Astrocyte of the spinal cord (primary cell): ENCODE measurements around the gene CCDC8.

ENCODE experiments used
- DNase-seq: peaks from one replicate; pipeline ENCODE4 v3.0.0; 2011; ENCODE audit warnings: low read depth, low spot score
- H3K4me3 ChIP-seq: 2 replicates; pipeline ENCODE4 v1.5.1; 2011; ENCODE audit warnings: low read depth, mild to moderate bottlenecking, low read length, moderate library complexity
- in situ Hi-C: cut with HindIII; loops from 2 replicates; pipeline ENCODE4 v1.10.0; 2017; ENCODE audit warnings: low sequenced_read_pairs
- TF ChIP-seq, protein P1 (sequence below): IDR thresholded peaks from 2 replicates; pipeline ENCODE4 v1.5.1; 2012; ENCODE audit warnings: low read depth, mild to moderate bottlenecking, low read length, inconsistent platforms

The CCDC8 gene

DNA sequence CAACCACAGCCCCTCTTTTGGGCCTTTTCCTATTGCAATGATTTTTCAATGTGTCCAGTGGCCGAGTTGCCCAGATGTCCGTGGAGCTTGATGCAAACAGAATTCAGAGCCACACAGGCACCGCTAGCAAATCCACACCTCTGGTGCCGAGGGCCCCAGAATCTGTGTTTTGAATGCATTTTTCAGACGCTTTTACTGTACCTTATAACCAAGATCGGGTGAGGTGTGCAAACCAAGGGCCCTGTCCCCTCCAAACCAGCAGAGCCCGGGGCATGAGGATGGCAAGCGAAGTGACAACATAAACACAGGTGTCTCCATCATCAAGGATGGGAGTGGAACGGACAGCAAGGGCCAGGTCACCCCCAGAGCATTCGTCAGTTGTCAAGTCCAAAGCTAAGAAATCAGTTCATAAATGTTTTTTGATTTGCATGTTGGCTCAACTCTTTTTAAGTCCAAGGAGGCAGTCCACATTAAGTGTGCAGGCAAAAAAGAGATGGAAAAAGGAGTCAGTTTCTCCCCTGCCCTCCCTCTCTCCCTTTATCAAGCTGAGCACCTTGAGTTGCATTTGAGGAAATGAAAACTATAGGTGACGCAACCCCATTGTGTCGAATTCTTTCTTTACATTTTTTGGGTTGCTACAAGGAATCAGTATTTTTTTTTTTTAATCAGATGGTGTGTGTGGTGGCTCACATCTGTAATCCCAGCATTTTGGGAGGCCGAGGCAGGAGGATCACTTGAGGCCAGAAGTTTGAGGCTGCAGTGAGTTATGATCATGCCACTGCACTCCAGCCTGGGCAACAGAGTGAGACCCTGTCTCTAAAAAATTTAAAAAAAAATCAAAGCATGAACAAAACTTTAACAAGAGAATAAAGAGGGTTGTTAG, 2.9 kb downstream of the CCDC8 start:
- no peak for DNase-seq
- peak overlapping the region; percentile 71 for H3K4me3 ChIP-seq
- in situ Hi-C loops = no loop called here
- TF ChIP-seq, protein P1, sequence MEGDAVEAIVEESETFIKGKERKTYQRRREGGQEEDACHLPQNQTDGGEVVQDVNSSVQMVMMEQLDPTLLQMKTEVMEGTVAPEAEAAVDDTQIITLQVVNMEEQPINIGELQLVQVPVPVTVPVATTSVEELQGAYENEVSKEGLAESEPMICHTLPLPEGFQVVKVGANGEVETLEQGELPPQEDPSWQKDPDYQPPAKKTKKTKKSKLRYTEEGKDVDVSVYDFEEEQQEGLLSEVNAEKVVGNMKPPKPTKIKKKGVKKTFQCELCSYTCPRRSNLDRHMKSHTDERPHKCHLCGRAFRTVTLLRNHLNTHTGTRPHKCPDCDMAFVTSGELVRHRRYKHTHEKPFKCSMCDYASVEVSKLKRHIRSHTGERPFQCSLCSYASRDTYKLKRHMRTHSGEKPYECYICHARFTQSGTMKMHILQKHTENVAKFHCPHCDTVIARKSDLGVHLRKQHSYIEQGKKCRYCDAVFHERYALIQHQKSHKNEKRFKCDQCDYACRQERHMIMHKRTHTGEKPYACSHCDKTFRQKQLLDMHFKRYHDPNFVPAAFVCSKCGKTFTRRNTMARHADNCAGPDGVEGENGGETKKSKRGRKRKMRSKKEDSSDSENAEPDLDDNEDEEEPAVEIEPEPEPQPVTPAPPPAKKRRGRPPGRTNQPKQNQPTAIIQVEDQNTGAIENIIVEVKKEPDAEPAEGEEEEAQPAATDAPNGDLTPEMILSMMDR = no peak

DNA sequence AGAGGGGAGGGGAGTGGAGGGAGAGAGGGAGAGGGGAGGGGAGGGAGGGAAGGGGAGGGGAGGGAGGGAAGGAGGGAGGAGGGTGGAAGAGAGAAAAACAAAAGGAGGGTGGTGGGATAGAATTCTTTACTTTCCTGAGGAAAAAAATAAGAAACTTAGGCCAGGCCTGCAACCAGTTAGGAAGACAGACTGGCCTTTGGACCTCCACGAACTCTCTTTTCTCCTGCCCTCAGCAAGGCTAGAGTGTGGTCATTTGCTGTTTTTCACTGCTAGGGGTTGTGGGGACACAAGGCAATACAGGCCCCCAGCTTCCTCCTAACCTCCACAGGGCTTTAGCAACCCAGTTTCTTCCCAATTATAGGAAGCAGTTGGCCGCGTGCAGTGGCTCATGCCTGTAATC, 4.2 kb downstream of the CCDC8 start:
- TF ChIP-seq, protein P1 = no peak
- no peak for DNase-seq
- in situ Hi-C loops = no loop called here
- H3K4me3 ChIP-seq = no peak overlapping the region

DNA sequence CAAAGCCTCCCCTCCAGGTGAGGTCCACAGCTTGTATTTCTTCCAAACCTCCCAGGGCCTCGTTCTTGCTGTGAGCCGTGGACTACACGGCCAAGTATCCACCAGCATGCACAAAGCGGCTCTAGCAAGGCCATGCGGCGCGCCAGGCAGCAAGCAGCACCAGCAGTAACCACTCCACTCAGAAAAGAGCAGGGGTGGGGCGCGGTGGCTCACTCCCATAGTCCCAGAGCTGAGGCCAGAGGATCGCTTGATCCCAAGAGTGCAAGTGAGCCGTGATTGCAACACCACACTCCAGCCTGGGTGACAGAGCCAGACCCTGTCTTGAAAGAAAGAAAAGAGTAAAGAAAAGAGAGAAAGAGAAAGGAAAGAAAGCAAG, 4.7 kb downstream of the CCDC8 start:
- TF ChIP-seq, protein P1 = no peak
- peak; percentile 16 for DNase-seq
- no peak overlapping the region for H3K4me3 ChIP-seq
- in situ Hi-C loops = no loop called here

DNA sequence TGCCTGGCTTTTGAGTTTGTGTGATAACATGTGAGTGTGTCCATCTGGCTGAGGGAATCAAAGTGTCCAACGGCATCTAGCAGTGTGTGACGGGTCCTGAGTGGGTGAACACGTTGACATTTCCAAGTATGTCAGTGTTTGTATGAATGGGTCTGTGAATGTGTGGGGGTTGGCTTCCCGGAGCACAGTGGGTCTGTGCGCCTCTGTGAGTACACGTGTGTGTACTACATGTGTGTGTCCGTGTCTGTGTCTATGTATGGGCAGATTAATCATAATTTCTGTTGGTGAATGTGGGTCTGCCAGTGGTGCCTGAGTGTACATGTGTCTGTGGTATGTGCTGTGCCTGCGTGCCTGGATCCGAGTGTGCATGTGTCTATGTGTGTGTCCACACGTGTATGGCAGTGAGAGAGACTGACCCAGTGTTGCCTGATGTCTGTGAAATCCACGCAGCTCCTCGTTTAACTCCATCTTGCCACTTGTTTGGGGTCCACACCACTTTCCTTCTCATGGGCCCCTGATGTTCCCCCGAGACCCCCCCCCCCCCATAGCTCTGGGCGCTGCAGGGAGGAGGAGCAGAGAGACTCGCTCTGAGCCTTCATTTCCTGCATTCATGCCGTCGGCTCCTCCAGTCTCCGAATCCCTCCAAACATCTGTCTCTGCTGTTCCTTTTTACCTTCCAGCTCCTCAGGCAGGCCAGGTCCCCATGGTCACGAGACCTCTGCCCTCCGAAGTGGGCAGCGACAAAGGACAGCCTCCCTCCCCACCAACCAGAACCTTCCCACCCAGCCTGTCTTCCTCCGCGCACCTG, 5.3 kb downstream of the CCDC8 start:
- no peak overlapping the region for H3K4me3 ChIP-seq
- DNase-seq = no peak
- TF ChIP-seq, protein P1 = no peak
- in situ Hi-C loops = no loop called here

DNA sequence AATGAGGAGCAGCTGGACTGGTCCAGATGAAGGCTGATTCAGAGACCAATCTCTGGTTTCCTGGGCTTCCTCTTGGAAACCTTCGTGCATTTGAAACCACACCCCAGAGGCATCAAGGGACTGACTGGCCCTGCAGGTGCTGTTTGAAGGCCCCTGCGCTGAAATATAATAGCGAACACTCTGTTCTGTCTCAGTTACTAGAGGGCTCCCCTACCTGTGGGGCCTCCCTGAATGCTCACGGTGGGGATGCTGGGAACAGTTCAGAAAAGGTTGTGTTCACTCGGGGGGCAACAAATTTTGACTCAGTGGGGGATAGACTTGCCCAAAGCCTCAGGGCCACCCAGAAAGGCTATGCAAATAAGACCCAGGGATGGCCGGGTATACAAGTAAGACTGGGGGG, 6.4 kb downstream of the CCDC8 start:
- H3K4me3 ChIP-seq = no peak overlapping the region
- no peak for DNase-seq
- in situ Hi-C loops = no loop called here
- TF ChIP-seq, protein P1 = no peak

DNA sequence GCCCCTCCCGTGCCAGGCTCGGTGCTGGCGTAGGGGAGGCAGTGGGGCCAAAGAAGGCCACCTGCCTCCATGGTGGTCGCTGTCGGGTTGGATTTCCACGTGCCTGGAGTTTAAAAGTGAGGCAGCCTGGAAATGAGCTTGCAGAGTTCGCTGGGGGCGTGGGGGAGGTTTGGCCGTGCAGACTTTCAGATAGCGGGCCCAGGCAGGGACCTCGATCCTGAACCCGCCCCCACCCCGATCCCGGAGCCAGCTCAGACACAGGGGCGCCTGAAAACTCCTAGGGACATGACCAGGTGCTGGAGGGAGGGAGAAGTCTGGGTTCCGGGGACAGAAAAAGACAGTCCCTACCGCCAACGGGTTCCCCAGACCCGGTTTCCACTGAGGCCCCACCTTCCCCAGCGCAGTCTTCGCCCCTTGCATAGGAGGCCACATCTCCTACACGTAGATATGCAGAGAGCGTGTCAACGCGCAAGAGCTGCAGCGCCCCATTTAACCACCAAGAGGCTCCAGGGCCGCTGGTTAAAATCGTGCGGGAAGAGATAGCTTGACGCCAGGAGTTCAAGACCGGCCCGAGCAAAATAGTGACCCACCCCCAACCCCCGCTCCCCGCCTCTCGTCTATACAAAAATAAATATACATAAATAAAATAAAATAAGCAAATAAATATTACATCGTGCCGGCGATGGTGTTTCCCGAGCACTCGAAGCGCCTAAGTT, 8.5 kb downstream of the CCDC8 start:
- DNase-seq = no peak
- no peak overlapping the region for H3K4me3 ChIP-seq
- TF ChIP-seq, protein P1 = peak; percentile 25
- in situ Hi-C loops = no loop called here
